Activated T-cell treated with anti-CD3 and anti-CD28 coated beads, Interleukin-2, amount 50 U/mL, for 72 hours (primary cell): Measurements from ENCODE around the gene RMND5A. TPM values are rescaled to one million over a fixed set of nuclear protein-coding genes. Genes with fewer than 3 reads are reported as not detected.
"Not testable (repeated sequence)": the region's sequence is repeated elsewhere in the genome, so short reads cannot be mapped to it uniquely, and the experiment has no call there.

ENCODE experiments used
- ATAC-seq, 2 donors: fragments of 150-1000 bp; cut with Tn5 transposase; replicated peaks in 1 of 2; 2 replicates each; pipeline ENCODE4 v1.10.0; 2021; ENCODE audit warnings: moderate library complexity in 2 of 2, mild to moderate bottlenecking in 1 of 2
- DNase-seq, 2 donors: peaks; one replicate each; pipeline ENCODE4 v3.0.0; 2021 to 2022; ENCODE audit warnings: mixed read lengths in 1 of 2
- H3K27ac Mint-ChIP-seq: one replicate; pipeline ENCODE4 v1.8.0; 2022; ENCODE audit warnings: mild to moderate bottlenecking, moderate library complexity, mixed read lengths
- H3K27me3 Mint-ChIP-seq: one replicate; pipeline ENCODE4 v1.8.0; 2022; ENCODE audit warnings: low read depth, mixed read lengths
- H3K36me3 Mint-ChIP-seq, 2 donors: one replicate each; pipeline ENCODE4 v1.8.0; 2022; ENCODE audit warnings: mixed read lengths in 2 of 2, mild to moderate bottlenecking in 1 of 2; ENCODE audit not compliant: insufficient read depth in 2 of 2
- H3K4me1 Mint-ChIP-seq: one replicate; pipeline ENCODE4 v1.8.0; 2022; ENCODE audit warnings: low read depth, mixed read lengths
- H3K4me3 Mint-ChIP-seq, 2 donors: one replicate each; pipeline ENCODE4 v1.8.0; 2022; ENCODE audit warnings: mild to moderate bottlenecking in 2 of 2, mixed read lengths in 2 of 2, moderate library complexity in 2 of 2
- H3K9me3 Mint-ChIP-seq, 2 donors: one replicate each; pipeline ENCODE4 v1.8.0; 2022; ENCODE audit warnings: mixed read lengths in 2 of 2
- total RNA-seq, 2 donors: library from RNA; stranded (reverse); gene quantifications; one replicate each; pipeline ENCODE4 v1.2.3, GENCODE V29; 2022

Gene RMND5A
- total RNA-seq, 2 donors from 2014 or later: 50.6 to 51.3 TPM

DNA sequence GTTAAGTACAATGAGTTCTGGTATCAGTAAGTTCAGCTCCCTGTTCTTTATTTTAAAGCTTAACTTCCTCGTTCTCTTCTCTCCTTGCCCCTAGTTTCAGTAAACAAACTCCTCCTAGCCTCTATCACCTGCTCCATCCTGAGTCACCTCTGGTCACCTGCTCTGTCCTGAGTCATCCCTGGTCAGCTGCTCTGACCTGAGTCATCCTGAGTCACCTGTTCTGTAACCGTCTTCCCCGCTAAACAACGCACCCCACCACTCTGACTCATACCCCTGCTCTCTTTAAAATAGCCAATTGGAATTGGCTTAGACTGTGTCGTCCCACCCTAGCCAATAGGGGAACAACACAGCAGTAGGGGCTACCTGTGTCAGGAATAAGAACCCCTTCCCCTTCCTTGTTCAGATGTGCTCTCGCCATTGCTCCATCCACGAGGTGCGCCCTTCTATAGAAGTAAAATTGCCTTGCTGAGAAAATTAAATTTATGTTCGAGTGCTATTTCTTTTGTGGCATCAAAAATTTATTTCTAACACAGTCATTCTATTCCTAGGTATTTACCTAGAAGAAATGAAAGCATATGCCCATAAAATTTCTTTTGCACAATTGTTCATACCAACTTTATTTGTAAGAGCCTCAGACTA lies 24.9 kb upstream of the RMND5A start:
- Mint-ChIP-seq H3K36me3 (peaks cover 9 to 15% of the 10 kb centered on the region in 2 donors), H3K4me3 (no peak overlapping the region), H3K27me3 (no peaks in the 10 kb centered on the region), H3K27ac (no peak overlapping the region), H3K9me3 (peaks cover 9 to 10% of the 10 kb centered on the region in 2 donors), H3K4me1 (peaks cover 9% of the 10 kb centered on the region)
- ATAC-seq: peak; percentile 43 to 58
- peak; percentile 7 to 18 for DNase-seq

GRCh38 chr2:86697551-86698104 lies 22.5 kb upstream of the RMND5A start:
- Mint-ChIP-seq H3K27me3 (no peaks in the 10 kb centered on the region), H3K27ac (peak overlapping the region; percentile 1), H3K36me3 (peaks cover 9 to 12% of the 10 kb centered on the region in 2 donors), H3K4me1 (peaks cover 9% of the 10 kb centered on the region), H3K9me3 (peaks cover 9 to 10% of the 10 kb centered on the region in 2 donors), H3K4me3 (peak overlapping the region in 1 of 2 donors; percentile 22)
- ATAC-seq (no peak), DNase-seq (no peak)

DNA sequence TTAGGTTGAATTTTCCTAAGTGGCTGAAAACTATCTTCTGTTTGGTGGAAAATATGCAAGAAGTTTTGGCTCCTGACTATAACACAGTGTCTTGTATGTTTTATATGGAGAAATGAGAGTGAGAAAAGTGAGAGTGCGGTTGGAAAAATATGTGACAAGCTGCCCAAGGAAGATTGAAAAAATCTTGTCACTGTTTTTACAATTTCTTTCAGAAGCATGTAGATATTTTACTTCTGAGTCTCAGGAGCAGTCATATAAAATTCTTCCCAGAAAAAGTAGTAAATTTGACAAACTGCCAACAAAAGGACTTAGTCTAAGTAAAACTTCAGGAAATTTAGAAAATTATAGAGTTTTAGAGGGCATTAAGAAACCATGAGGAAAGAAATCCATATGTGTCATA lies 19.4 kb upstream of the RMND5A start:
- no peak for ATAC-seq
- no peak for DNase-seq
- Mint-ChIP-seq H3K4me1 (peaks cover 14% of the 10 kb centered on the region), H3K9me3 (peaks cover under 1 to 2% of the 10 kb centered on the region in 2 donors), H3K4me3 (no peak overlapping the region), H3K27ac (no peak overlapping the region), H3K36me3 (peaks cover under 1 to 2% of the 10 kb centered on the region in 2 donors), H3K27me3 (no peaks in the 10 kb centered on the region)

DNA sequence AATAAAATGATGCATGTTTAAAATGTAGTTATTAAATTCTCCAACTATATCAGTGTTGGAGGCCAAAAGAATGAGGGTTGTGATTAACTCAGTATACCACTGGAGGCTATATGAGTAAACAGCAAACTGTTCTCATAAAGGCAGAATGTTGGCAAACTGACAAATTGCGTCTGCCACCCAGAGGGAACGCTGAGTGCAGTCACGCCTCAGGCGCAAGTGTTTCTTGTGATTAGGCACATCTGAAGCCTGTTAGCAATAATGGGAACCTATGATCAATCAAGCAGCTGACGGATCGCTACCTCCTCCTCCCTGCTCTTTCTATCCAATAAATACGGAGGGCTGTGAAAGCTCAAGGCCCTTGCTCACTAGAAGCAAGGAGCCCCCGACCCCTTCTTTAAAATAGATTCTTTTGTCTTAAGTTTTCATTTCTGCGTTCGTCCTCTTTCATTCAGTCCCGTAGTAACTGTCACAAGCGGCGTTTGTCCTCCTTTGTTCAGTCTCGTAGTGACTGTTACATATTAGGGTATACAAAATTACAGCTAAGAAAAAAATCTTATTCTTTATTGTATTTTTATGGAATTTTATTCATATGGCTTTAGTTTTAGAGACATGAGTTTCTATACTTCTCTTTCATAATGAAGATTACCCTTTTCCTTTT lies 16.3 kb upstream of the RMND5A start:
- no peak for ATAC-seq

DNA sequence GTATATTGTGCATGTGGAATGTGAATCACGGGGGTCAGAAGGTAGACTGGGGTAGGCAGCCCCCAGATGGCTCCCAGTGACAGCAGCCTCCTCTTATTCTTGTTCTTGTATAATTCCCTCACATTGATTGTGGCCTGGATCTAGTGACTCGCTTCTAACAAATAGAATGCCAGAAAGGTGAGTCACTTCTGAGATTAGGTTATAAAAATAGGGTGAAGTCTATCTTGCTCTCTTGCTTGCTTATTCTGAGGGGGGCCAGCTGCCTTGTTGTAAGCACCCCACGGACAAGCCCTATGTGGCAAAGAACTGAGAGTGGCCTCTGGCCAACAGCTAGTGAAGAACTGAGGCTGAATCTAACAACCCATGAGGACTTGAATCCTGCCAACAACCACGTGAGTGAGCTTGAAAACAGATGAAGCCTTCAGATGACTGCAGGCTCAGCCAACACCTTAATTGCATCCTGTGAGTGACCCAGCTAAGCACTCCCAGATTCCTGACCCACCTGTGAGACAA lies 15.6 kb upstream of the RMND5A start:
- DNase-seq (no peak), ATAC-seq (no peak)
- Mint-ChIP-seq H3K27me3 (peaks cover 5% of the 10 kb centered on the region), H3K27ac (no peak overlapping the region), H3K36me3 (peaks cover 2 to 3% of the 10 kb centered on the region in 2 donors), H3K4me3 (no peak overlapping the region), H3K9me3 (peaks cover 2 to 6% of the 10 kb centered on the region in 2 donors), H3K4me1 (peaks cover 9% of the 10 kb centered on the region)

More for the DNA sequence above, 16.3 kb upstream of the RMND5A start:
- DNase-seq: no peak
- peaks cover 9% of the 10 kb centered on the region for H3K4me1 Mint-ChIP-seq
- H3K27me3 Mint-ChIP-seq: peaks cover 5% of the 10 kb centered on the region
- peaks cover 2 to 3% of the 10 kb centered on the region in 2 donors for H3K36me3 Mint-ChIP-seq
- H3K4me3 Mint-ChIP-seq: no peak overlapping the region
- no peak overlapping the region for H3K27ac Mint-ChIP-seq
- peaks cover 2 to 4% of the 10 kb centered on the region in 2 donors for H3K9me3 Mint-ChIP-seq

- peaks cover 5% of the 10 kb centered on the region for H3K27me3 Mint-ChIP-seq
- peaks cover 4 to 8% of the 10 kb centered on the region in 2 donors for H3K36me3 Mint-ChIP-seq
- ATAC-seq (no peak), DNase-seq (no peak)
- peaks cover 9% of the 10 kb centered on the region for H3K4me1 Mint-ChIP-seq
- H3K9me3 Mint-ChIP-seq: peaks cover 4 to 6% of the 10 kb centered on the region in 2 donors
- no peak overlapping the region for H3K4me3 Mint-ChIP-seq
- H3K27ac Mint-ChIP-seq: no peak overlapping the region
Observed at GRCh38 chr2:86706220-86706619, 13.9 kb upstream of the RMND5A start.

DNA sequence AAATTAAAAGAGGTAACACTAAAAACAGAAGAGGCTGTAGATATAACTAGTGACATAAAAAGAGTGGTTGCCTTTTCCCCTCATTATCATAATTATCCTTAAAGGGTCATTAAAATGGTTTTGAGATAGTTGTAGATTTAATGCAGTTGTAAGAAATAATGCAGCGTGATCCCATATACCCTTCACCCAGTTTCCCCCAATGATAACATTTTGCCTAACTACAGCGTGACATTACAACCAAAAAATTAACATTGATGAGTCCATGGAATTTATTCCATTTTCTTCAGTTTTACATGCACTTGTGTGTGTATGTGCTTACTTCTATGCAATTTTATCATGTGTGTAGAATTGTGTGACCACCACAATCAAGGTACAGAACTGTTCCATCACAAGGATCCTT lies 13.2 kb upstream of the RMND5A start:
- no peak overlapping the region for H3K27ac Mint-ChIP-seq
- H3K4me1 Mint-ChIP-seq: peaks cover 9% of the 10 kb centered on the region
- peaks cover 4 to 8% of the 10 kb centered on the region in 2 donors for H3K36me3 Mint-ChIP-seq
- DNase-seq: no peak
- H3K27me3 Mint-ChIP-seq: peaks cover 5% of the 10 kb centered on the region
- H3K4me3 Mint-ChIP-seq: no peak overlapping the region
- no peak for ATAC-seq
- peaks cover 4 to 6% of the 10 kb centered on the region in 2 donors for H3K9me3 Mint-ChIP-seq

DNA sequence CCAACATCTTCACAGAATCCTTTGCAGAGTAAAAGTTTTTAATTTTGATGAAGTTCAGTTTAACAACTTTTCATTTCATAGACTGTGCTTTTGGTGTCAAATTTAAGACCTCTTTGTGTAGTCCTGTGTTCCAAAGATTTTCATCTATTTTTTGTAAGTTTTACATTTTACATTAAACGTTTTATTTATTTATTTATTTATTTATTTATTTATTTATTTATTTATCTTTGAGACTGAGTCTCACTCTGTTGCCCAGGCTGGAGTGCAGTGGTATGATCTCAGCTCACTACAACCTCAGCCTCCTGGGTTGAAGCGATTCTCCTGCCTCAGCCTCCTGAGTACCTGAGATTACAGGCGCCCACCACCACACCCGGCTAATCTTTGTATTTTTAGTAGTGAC lies 12.0 kb upstream of the RMND5A start:
- not testable (repeated sequence) for H3K36me3 Mint-ChIP-seq, H3K4me3 Mint-ChIP-seq, H3K27me3 Mint-ChIP-seq, H3K27ac Mint-ChIP-seq, H3K9me3 Mint-ChIP-seq, H3K4me1 Mint-ChIP-seq, ATAC-seq, DNase-seq

DNA sequence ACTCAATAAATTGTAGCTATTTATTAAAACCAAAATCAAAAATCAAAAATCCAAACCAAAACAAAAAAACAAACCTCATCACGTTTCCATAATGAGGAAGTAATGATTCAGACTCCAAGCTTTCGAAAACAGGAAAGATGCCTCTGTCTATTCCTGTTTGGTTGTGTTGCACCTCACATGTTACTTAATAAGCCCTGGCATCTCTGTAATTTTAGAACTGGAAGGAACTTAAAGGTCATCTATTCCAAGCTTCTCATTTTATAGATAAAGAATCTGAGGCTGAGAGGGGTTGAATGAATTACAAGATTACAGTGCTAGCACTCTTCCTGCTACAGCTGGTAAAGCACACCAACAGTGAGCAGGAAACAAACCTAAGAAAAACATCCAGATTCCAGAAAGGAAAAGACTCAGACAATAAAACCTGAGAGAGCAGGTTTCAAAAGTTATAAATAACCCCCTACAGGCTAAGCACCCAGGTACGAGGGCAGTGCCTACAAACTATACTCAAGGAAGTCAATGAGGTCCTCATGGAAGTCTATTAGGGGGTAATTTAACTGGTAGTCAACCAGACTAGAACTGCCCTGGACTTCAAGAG lies 5.4 kb upstream of the RMND5A start:
- H3K27me3 Mint-ChIP-seq, H3K36me3 Mint-ChIP-seq, H3K27ac Mint-ChIP-seq, H3K4me1 Mint-ChIP-seq, H3K9me3 Mint-ChIP-seq, H3K4me3 Mint-ChIP-seq, ATAC-seq, DNase-seq: not testable (repeated sequence)

DNA sequence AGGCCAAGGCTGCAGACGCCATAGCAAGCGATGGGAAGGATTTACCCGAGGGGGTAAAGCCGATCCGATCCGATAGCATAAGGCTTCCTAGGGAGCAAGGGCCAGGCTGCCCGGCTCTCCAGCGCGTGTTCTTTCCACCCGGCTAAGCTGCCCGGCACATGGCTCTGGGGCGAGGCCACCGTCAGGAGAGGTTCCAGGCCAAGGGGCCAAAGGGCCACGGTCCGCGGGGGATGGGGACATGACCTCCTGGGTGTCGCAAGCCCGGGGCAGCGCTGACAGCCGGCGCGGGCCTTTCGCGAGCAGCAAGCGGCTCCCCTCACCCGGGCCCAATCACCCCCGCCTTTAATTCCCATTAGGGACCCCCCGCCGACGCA lies 841 bp upstream of the RMND5A start:
- not testable (repeated sequence) for DNase-seq, H3K9me3 Mint-ChIP-seq, H3K4me1 Mint-ChIP-seq, H3K36me3 Mint-ChIP-seq, H3K27me3 Mint-ChIP-seq
- H3K4me3 Mint-ChIP-seq: peak overlapping the region; percentile 81 to 83
- peak in 1 of 2 donors; percentile 16 for ATAC-seq
- H3K27ac Mint-ChIP-seq: peak overlapping the region; percentile 88

GRCh38 chr2:86720540-86721320 lies 639 bp downstream of the RMND5A start:
- not testable (repeated sequence) for H3K4me1 Mint-ChIP-seq, H3K36me3 Mint-ChIP-seq, H3K27me3 Mint-ChIP-seq, H3K9me3 Mint-ChIP-seq
- peak overlapping the region; percentile 88 to 98 for H3K4me3 Mint-ChIP-seq
- DNase-seq (peak; percentile 68 to 72), ATAC-seq (peak; percentile 32 to 40)
- peak overlapping the region; percentile 88 for H3K27ac Mint-ChIP-seq

GRCh38 chr2:86725706-86726105 lies 5.6 kb downstream of the RMND5A start:
- not testable (repeated sequence) for H3K27me3 Mint-ChIP-seq, H3K27ac Mint-ChIP-seq, DNase-seq, H3K36me3 Mint-ChIP-seq, H3K4me1 Mint-ChIP-seq, H3K9me3 Mint-ChIP-seq
- ATAC-seq: peak; percentile 39 to 58
- H3K4me3 Mint-ChIP-seq: peak overlapping the region in 1 of 2 donors; percentile 66
